Smooth muscle cell (in vitro differentiated cells): ENCODE results near the gene PCYT1A. TPM values are rescaled to one million over a fixed set of nuclear protein-coding genes. Genes with fewer than 3 reads are reported as not detected.

Experiments used
- DNase-seq: peaks from one replicate; lab custom pipeline; 2025; ENCODE audit not compliant: unreplicated experiment; lab: John Stamatoyannopoulos, UW
- H2AFZ ChIP-seq: fragments of 200-600 bp; sonication (generic); 2 replicates; pipeline ENCODE4 v1.6.0; 2016; ENCODE audit warnings: antibody characterized with exemption, low read depth, mild to moderate bottlenecking
- H3F3A ChIP-seq: fragments of 200-600 bp; sonication (generic); 2 replicates; pipeline ENCODE4 v1.6.0; 2017; ENCODE audit warnings: antibody characterized with exemption, low read depth
- H3K27ac ChIP-seq: fragments of 200-600 bp; sonication (generic); 2 replicates; pipeline ENCODE4 v1.5.1; 2016; ENCODE audit warnings: low read depth, mild to moderate bottlenecking
- H3K27me3 ChIP-seq: fragments of 200-600 bp; sonication (generic); 2 replicates; pipeline ENCODE4 v1.6.1; 2016; ENCODE audit warnings: low read depth, mild to moderate bottlenecking
- H3K36me3 ChIP-seq: fragments of 200-600 bp; sonication (generic); 2 replicates; pipeline ENCODE4 v1.5.1; 2016; ENCODE audit warnings: low read depth
- H3K4me1 ChIP-seq: fragments of 200-600 bp; sonication (generic); 2 replicates; pipeline ENCODE4 v1.5.1; 2016; ENCODE audit warnings: low read depth
- H3K4me2 ChIP-seq: fragments of 200-600 bp; sonication (generic); 2 replicates; pipeline ENCODE4 v1.6.0; 2016; ENCODE audit warnings: mild to moderate bottlenecking
- H3K4me3 ChIP-seq: fragments of 200-600 bp; sonication (generic); 2 replicates; pipeline ENCODE4 v1.5.1; 2016; ENCODE audit warnings: mild to moderate bottlenecking
- H3K79me2 ChIP-seq: fragments of 200-600 bp; sonication (generic); 2 replicates; pipeline ENCODE4 v1.6.0; 2016; ENCODE audit warnings: low read depth, mild to moderate bottlenecking
- H3K9ac ChIP-seq: fragments of 200-600 bp; sonication (generic); 2 replicates; pipeline ENCODE4 v1.6.0; 2016; ENCODE audit warnings: low read depth
- H3K9me3 ChIP-seq: fragments of 200-600 bp; sonication (generic); replicated peaks from 2 replicates; pipeline ENCODE4 v1.5.1; 2016; ENCODE audit warnings: low read depth
- H4K20me1 ChIP-seq: fragments of 200-600 bp; sonication (generic); 2 replicates; pipeline ENCODE4 v1.6.0; 2016; ENCODE audit warnings: low read depth
- CTCF ChIP-seq: fragments of 200-600 bp; sonication (generic); IDR thresholded peaks from 2 replicates; pipeline ENCODE4 v1.5.1; 2017; ENCODE audit warnings: borderline replicate concordance, mild to moderate bottlenecking, antibody characterized with exemption; ENCODE audit not compliant: insufficient read depth, poor library complexity, severe bottlenecking
- WGBS: methylation state at CpG from one replicate; pipeline ENCODE4 v1.1.7; 2016; ENCODE audit warnings: low lambda C conversion rate; 5-methylcytosine and 5-hydroxymethylcytosine counted together
- polyA plus RNA-seq: library from polyadenylated mRNA; unstranded; fragments of >200 nt; fragmentation: Nextera tagmentation; extraction: Ambion mirVana; gene quantifications from 2 replicates; pipeline ENCODE4 v1.2.1, GENCODE V29; 2016
- total RNA-seq: library from RNA; depleted of rRNA; stranded (reverse); fragments of >200 nt; gene quantifications from 2 replicates; pipeline ENCODE4 v1.2.3, GENCODE V29; 2014

The PCYT1A gene
- total and polyA plus RNA-seq, 2 experiments from 2014 or later, result 19.7 to 68.3 TPM

- H3K79me2 ChIP-seq, result no peaks in the 10 kb centered on the region
- H3K27ac ChIP-seq, result no peak overlapping the region
- H3K9ac ChIP-seq, result no peak overlapping the region
- no peaks in the 10 kb centered on the region for H3K36me3 ChIP-seq
- DNase-seq, result no peak
- no peak overlapping the region for H2AFZ ChIP-seq
- no peaks in the 10 kb centered on the region for H3F3A ChIP-seq
- no peak overlapping the region for H3K4me3 ChIP-seq
- H3K27me3 ChIP-seq, result peaks cover 9% of the 10 kb centered on the region
- no peak for TF ChIP-seq CTCF
- no peak overlapping the region for H3K4me2 ChIP-seq
- no peaks in the 10 kb centered on the region for H3K9me3 ChIP-seq
- peaks cover 3% of the 10 kb centered on the region for H3K4me1 ChIP-seq
- WGBS, result 96% methylated on average over 12 of the region's 12 CpGs
- no peaks in the 10 kb centered on the region for H4K20me1 ChIP-seq
Observed at GRCh38 chr3:196217307-196218154, 70.0 kb downstream of the PCYT1A start.

- Histone ChIP-seq H3K79me2 (no peaks in the 10 kb centered on the region), H3K4me3 (no peak overlapping the region), H4K20me1 (no peaks in the 10 kb centered on the region), H3K4me2 (no peak overlapping the region), H3K9ac (no peak overlapping the region), H3K27me3 (peaks cover 9% of the 10 kb centered on the region), H3K36me3 (no peaks in the 10 kb centered on the region), H3K4me1 (peaks cover 3% of the 10 kb centered on the region), H2AFZ (no peak overlapping the region), H3K9me3 (no peaks in the 10 kb centered on the region), H3F3A (no peaks in the 10 kb centered on the region), H3K27ac (no peak overlapping the region)
- WGBS, result 45% methylated on average over 20 of the region's 25 CpGs
- DNase-seq, result no peak
- TF ChIP-seq CTCF, result no peak
Observed at GRCh38 chr3:196216681-196217211, 70.8 kb downstream of the PCYT1A start.

DNA sequence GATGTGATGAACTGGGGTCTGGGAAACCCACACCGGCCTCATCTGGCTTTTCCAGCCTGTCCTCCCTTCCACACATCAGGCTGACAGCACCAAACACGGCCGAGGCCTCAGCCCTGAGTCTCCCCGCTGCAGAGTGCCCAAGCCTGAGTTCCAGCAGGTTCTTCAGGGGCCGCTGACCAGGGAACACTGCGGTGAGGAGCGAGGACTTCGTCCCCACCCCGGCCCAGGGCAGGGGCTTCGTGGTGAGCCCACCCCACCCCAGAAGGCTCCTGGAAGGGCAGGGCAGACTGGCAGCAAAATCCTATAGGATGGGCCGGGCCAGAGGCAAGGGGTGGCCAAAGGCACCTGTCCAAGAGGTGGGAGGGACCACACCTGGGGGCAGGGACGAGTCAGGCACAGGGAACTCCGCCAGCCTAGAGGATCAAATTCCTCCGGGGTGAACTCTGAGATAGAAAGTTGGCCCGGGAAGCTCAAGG lies 71.4 kb downstream of the PCYT1A start, which contains the start of gene SLC51A:
SLC51A (plus strand) TSS at position 446 of the 476 bp plus-strand sequence. CDS start 179 bp downstream, outside the sequence.
- WGBS, result 61% methylated on average over 14 of the region's 15 CpGs
- no peak within 1 kb of the TSS for H2AFZ ChIP-seq
- TF ChIP-seq CTCF, result no peak
- DNase-seq, result no peak
- no peaks in the 10 kb centered on the region for H3K9me3 ChIP-seq
- peaks cover 9% of the 10 kb centered on the region for H3K27me3 ChIP-seq
- no peaks in the 10 kb centered on the region for H4K20me1 ChIP-seq
- no peak within 1 kb of the TSS for H3K4me3 ChIP-seq
- H3K36me3 ChIP-seq, result no peaks in the 10 kb centered on the region
- no peak within 1 kb of the TSS for H3K27ac ChIP-seq
- no peaks in the 10 kb centered on the region for H3K79me2 ChIP-seq
- no peaks in the 10 kb centered on the region for H3F3A ChIP-seq
- H3K4me2 ChIP-seq, result no peak within 1 kb of the TSS
- peaks cover 3% of the 10 kb centered on the region for H3K4me1 ChIP-seq
- no peak within 1 kb of the TSS for H3K9ac ChIP-seq
